ENCODE measurements around the gene CNOT4.
A peak's percentile ranks its signal among the peaks of the same experiment; 100 is the strongest.
"Not testable (repeated sequence)": the region's sequence is repeated elsewhere in the genome, so short reads cannot be mapped to it uniquely, and the experiment has no call there.

CNOT4 gene

DNA sequence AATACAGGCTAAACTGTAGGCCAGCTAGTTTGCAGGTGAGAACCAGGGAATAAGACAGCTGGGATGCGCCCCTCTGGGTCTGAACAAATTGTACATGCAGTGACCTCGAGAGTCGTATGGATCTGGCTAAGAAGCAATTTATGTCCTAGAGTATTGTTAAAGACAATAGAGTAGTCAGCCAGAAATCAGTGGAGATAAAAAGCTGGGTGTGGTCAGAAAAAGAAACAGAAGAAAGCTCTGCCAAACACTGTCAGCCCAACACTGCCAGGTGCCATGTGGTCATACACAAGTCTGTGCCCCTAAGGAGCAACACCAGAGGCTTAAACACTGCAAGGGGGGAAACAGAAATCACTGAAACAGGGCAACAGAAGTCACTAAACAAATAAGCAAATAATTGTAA is 62.2 kb downstream of the CNOT4 start:
- FAIRE-seq = no peak

DNA sequence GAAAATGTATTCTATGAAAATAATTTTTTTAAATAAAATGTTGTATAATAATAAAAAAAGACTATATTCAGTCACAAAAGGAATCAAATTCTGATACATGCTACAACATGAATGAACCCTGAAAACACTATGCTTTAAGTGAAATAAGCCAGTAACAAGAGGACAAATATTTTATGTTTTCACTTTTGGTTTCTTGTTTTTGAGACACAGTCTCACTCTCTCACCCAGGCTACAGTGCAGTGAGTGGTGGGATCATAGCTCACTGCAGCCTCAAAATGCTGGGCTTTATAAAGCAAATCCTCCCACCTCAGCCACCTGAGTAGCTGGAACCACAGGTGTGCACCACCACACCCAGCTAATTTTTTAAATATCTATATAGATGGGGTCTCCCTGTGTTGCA is 64.2 kb downstream of the CNOT4 start:
- FAIRE-seq = no peak

DNA sequence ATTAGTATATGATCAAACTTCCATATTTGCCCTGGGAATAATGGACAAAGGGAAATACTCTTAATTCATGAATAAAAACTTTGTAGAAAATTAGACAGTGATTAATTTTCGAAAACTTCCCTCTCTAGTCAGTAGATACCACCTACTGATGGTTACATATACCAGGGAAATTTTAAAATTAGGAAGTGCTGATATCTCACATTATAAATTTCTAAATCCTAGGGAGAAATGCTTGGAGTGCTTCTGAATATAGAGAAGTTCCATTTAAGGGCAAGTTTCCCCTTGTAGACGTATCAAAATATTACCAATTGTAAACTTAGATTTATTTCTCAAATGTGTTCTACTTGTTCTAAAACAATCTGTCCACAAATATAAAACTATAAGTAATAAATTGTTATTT is 64.6 kb downstream of the CNOT4 start:
- not testable (repeated sequence) for FAIRE-seq

DNA sequence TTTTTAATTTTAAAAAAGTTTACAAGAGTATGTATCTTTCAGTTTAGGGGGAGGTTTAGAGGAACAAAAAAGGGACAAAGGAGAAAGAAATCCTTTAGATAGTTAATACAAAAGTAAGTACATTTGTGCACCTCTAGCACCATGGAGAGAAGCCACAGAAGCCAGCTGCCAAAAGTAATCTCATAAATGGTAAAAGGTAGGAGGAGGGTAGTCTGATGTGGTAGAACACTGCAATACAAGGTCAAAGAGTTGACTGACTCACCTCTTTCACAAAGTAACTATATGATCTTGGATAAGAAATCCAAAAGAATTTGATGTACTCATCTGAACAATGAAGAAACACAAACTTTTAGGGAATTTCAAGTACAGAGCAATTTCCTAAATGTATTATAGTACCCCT is 68.1 kb downstream of the CNOT4 start:
- no peak for FAIRE-seq

DNA sequence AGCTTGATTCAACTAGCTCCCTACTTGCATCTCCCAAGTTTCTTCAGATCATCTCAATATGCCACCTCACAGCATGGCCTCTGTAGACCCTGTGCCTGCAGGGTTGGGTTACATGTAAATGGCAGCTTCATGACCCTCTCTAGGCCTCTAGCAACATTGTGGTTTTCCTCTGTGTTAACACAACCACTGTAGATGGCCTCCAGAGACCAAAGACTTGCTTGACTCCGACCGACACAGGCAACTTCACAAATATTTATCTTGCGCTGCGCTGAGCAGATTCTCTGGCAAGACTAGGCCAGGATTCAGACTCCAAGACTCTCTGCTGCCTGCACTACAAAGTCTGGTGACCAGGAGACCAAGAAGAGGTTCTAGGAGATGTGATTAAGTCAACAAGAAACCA is 75.9 kb downstream of the CNOT4 start:
- FAIRE-seq = no peak

DNA sequence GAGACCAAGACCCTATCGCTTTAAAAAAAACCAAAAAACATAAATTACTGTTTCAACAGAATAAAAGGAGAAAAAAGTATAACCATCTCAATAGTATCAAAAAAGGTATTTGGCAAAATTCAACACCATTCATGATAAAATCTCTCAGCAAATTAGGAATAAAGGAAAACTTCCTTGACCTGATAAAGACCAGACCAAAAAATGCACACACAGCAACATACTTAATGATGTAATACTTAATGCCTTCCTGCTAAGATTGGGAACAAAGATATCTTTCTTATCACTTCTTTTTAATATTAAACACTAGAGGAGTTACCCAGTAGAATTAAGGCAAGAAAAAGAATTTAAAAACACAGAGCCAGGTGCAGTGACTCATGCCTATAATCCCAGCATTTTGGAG is 79.3 kb downstream of the CNOT4 start:
- FAIRE-seq = no peak

DNA sequence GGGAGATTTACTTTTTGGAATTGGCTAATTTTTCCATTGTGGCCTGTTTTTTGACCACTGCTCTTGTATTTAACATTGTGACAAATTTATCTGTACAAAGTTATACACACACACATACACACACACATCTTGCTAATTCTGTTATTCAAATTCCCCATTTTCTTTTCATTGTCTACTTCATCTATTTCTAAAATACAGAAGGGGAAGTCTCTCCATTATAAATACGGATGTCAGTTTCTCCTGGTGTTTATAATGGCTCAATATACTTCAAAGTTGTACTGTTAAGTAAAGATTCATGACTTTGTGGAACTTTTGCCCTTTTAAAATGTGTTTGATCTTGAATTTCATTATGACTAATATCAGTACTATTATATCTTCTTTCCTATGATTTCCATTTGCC is 81.0 kb downstream of the CNOT4 start:
- FAIRE-seq = no peak

DNA sequence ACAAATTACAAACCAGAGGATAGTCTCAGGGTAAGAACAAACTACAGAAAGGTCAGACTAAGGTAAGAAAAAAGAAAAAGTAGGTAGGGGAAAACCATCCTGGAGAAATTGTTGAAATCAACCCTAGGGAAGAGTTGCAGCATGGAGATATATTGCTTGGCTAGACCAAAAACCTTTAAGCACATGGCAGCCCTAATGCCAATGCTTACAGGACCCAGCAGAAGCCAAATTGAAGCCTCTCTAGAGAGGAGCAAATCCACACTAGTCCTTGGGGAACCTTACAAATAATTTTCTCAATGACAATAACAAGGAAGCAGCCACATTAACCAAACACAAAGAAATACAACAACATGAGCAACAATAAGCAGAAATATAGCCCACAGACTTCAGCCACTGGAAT is 81.9 kb downstream of the CNOT4 start:
- no peak for FAIRE-seq

DNA sequence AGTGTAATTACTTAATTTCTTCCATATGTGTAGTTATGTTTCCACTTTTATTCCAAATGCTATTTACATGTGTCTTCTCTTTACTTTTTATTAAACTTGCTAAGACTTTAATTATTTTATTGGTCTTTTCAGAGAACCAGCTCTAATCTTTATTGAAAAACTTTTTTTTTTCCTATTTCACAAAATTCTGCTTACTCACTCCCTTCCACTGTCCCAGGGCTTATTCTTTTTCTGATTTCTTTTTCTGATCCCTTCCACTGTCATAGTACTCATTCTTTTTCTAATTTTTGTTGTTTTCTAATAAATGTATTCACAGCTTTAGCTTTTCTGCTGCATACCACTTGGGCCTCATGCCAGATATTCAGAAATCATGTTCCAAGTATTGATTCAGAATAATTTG is 82.7 kb downstream of the CNOT4 start:
- FAIRE-seq = no peak

DNA sequence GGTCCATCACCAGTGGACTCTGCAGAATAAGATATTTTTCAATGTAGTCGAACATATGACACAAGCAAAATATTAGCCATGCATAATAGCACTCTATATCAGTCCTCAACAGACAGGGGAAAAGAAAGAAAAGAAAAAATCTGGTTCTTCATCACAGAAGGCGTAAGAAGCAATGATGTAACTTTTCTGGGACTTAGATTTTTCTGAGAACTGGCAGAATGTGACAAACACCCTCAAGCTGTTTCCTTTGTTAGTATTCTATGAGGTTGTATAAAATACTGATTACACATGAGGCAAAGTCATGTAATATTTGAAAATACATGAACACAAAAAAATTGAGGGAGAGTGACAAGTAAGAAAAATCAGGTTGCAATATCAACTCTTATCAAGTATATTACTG is 84.9 kb downstream of the CNOT4 start:
- FAIRE-seq = peak; percentile 17

DNA sequence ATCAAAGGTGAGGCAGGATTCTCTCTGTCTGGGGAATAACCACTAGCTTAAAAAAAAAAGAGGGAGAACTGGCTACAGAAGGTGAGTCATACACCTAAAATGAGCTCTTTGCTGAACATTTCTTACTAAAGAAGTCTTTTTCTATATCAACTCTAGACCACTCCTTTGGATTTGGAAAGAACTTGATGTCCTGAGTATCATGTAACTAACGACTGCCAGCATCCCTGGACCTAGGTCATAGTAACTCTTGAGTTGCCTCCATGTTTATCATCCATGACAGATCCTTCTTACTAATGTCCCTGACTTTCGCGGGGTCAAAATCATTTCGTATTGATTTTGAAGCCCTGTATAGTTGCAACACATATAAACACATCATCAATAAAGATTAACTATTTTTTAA is 89.1 kb downstream of the CNOT4 start:
- FAIRE-seq = no peak

DNA sequence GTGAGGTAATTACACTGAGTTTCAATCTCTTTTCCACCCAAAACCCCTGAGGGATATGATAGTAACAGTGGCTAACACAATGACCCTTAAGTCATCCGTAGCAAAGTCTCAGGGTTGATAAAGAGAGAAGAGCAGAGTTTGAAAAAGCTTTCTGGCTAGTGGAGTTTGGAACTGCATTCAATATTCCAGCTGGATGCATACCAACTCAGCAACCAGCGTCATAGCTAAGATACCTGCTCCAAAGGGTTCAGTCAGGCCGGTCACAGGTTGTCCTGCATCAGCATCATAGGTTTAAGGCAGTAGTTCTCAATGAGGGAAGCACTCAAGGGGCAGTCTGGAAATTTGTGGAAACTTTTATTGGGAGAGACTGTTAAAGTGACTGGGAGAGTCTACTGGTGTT is 93.5 kb downstream of the CNOT4 start:
- no peak for FAIRE-seq

DNA sequence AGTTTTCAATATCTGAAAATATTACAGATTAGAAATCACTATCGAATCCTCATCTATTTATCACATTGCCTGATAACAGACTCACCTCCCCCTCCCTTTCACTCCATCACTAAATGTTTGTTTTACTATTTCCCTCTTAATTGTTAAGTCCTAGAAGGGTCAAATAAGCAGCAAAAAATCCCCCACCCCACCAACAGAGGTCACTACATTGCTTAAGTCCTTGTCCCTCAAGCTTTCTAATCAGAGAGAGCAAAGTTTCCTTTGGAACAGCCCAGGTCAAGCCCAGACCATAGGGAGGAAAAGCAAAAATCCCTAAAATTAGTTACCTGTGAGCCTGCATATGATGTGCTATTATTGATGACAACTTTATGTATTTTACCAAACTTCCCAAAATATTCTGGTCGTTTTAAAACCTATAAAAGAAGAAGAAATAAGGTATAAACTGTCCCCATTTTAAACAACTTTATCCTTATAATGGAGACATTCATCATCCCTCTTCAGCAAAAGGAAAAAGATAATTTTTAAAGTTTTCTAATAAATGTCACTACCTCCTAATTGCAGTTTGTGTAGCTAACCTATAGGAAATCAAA is 95.0 kb downstream of the CNOT4 start:
- peak; percentile 13 for FAIRE-seq

DNA sequence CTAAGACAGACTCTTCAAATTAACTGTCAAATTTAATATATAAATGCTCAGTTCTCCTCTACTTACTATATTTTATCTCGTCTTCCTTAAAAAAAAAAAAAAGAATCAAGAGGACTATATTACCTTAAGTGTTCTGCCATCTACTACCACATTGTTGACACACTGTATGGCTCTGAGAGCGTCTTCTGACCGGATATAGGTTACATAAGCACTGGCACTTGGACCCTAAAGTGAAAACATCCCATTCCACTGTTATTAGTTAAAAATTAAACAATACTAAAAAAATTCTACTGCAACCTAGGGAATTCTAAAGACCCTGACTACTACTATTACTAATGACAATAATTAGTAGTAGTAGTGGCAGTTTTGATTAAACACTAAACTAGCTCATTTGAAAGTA is 95.7 kb downstream of the CNOT4 start:
- FAIRE-seq = no peak

DNA sequence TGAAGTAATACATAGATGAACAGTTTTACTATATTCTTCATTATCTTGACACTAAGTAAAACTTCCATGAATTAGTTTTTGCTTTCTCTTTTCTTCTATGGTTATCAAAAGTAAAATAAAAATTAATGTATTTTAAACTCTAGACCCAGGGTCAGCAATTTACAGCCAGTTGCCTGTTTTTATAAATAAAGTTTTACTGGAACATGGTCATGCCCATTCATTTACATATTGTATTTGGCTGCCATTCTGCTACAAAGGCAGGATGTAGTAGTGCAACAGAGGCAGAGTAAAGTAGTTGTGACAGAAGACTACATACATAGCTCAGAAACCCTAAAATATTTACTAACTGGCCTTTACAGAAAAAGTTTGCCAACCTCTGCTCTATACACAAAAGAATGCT is 98.8 kb downstream of the CNOT4 start:
- FAIRE-seq = no peak

DNA sequence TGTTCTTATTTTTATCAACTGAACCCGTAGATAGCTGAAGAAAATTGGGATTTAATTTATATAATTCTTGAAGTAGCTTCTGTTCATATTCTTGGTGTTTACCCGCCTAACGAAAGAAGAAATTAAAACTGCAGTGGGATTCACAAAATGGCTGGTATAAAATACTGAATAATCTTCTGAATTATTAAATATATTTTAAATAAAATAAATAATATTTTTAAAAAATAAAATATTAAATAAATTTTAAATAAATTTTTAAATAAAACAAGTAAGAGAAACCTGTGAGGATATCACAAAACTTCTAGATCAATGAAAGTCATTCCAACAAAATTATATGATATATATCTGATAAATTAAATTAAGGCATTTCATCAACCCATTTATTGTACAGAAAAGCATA is 99.4 kb downstream of the CNOT4 start:
- FAIRE-seq = peak; percentile 73

DNA sequence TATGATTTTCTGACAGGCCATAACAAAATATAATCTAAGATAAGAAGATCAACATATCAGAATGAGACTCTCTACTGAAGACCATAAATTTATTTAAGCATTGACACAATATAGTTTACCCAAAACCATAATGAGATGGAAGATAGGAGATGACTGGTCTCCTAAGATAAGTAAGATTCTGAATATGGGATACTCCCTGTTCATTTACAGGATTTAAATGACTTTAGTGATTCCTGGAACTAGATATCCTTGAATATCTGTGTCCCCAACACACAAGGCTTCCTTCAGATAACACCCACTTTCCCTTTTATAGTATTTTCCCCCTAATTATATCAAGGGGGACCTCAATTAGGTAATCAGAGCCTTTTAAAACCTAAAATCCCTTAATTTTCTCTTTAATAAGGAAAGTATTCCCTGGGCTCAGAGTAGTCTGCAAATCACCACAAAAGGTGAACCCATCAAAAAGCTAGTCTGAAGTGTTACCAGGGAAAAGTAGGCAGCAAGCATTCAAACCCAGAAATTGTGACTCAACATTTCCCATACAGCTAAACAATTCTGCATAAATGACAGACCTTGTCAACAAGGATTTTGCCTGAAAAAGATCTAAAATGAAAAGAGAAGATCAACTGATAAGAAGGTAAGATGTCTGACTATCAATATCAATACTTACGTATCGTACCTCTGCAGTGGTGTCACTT is 99.9 kb downstream of the CNOT4 start:
- no peak for FAIRE-seq

DNA sequence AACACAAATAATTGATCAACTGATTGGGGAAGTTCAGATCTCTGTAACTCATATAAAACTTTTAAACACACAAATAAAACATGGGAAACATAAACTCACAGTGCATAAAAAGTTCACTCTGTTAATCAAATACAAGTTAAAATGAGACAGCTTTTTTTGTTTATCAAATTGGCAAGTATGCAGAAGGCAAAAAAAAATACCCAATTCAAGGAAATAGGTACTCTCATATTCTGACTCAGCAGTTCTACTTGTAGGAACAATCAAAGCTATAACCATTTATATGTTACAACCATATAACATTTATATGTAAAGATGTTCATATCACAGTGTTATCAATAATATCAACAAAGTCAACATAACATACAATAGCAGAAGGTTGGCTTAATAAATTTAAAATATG is 102.0 kb downstream of the CNOT4 start:
- FAIRE-seq = no peak

DNA sequence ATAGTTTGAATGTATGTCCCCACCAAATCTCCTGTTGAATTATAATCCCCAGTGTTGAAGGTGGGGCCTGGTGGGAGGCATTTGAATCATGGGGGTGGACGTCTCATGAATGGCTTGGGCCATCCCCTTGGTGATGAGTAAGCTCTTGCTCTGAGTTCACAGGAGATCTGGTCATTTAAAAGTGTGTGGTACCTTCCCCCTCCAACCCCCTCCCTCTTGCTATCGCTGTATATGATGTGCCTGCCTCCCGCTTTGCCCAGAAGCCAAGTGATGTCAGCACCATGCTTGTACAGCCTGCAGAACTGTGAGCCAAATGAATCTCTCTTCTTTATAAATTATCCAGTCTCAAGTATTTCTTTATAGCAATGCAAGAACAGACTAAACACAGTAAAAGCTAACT is 103.0 kb downstream of the CNOT4 start:
- FAIRE-seq = no peak

DNA sequence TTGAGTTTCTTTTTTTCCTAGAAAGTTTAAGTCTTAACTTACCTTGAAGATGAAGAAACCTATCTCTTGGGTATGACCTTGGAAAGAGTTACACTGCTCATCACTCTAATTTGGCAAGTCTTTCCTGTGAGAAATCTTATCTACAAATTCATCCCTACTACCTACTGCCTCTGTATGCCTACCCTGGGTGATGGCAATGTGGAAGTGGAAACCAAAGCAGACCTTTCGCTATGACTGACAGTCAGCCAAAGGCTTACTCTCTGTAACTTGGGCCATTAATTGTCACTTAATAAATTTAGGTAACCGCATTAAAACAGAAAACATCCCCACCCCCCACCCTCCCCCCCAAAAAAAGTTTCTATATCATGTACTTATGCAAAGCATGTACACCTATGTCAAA is 103.9 kb downstream of the CNOT4 start:
- no peak for FAIRE-seq

DNA sequence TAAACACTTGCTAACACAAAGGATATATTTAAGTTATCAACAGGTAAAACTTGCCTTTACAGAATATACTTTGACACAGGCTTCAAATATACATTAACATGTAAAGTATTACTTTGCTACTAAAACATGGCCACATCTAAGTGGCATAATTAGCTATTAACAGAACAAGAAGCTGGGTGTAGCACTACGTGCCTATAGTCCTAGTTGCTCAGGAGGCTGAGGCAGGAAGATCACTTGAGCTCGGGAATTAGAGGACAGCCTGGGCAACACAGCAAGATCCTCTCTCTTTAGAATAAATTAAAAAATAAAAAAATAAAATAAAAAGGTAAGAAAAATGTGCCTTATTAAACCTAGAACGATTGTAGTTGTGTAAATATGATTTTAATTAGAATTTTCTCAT is 106.6 kb downstream of the CNOT4 start:
- peak; percentile 33 for FAIRE-seq

DNA sequence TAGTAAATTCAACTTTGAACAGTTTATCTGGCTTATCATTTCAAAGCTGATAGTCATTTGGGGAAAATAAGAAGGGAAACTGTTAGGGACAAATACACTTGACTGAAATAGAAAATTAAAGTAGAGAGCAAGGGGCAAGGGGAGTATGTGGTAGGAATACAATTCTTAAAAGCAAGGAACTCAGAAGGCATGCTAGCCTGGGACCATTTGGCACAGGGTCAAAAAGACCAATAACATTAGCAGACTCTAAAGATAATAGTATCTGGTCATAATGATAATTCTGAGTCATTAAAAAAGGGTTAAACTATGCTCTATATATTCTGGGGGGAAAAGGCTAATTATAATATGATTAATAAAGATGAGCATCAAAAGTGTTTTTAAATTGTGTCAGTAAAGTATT is 112.2 kb downstream of the CNOT4 start:
- FAIRE-seq = no peak

DNA sequence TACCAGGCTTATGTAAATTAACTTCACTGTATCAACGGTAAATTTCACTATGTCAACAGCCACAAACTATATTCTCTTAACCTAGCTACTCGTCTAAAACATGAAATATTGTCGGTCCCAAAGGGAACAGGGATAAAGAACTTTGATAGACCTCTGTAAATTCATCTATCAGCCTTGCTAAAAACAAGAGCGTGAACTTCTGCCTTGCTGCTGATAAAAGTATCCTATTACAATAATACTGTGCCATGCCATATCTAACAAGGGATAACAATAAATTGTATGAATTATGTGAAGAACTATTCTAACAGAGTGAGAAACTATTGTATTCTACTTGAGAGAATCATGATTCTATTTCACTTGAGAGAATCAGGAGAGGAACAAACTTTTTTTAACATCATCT is 117.2 kb downstream of the CNOT4 start:
- no peak for FAIRE-seq

DNA sequence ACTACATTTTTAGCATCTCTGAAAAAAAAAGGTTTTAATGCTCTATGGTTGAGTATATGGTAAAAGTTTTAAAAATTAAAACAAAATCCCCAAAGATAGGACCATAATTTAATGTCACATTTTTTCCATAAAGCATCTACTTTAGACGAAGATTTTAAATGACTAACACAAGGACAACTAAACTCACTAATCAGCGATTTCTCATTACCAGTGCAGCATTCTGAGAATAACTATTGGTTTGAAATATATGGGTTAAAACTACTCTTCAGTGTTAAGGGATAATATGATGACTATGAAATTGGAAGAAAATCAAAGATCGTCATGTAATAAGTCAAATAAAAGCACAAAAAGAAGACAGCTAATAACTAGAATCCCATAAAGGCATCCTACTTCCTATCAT is 118.4 kb downstream of the CNOT4 start:
- FAIRE-seq = peak; percentile 9

DNA sequence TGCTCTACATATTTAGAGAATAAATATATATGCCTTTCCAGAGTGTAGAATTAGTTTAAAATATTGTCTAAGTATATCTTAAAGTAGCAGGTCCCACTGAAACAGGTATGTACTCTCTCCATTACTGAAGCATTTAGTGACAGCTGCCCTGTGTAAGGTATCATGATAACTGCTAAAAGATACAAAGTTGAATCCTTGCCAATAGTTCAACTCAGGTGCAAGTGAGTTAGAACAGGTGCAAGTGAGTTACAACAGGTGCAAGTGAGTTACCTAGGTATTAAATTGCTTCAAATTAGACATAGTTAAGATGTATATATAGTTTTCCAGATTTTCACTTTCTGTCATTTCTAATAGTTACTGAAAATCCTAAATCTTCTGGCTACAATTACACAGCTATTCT is 119.1 kb downstream of the CNOT4 start:
- no peak for FAIRE-seq

Measured in islet of Langerhans (tissue), 1 donor.